Loucy (cell line): ENCODE results near the gene COPS3.

Source experiments
- H2AFZ ChIP-seq: fragments of 200-600 bp; sonication (generic); 2 replicates; pipeline ENCODE4 v1.6.0; 2016; ENCODE audit warnings: antibody characterized with exemption, mild to moderate bottlenecking, low read length, moderate library complexity
- H3F3A ChIP-seq: fragments of 200-600 bp; 2 replicates; pipeline ENCODE4 v1.6.0; 2016; ENCODE audit warnings: antibody characterized with exemption, low read depth, mild to moderate bottlenecking
- H3K27me3 ChIP-seq: fragments of 200-600 bp; sonication (generic); 2 replicates; pipeline ENCODE4 v1.6.1; 2014; ENCODE audit warnings: low read length, mild to moderate bottlenecking; ENCODE audit not compliant: insufficient read depth, poor library complexity, severe bottlenecking
- H3K36me3 ChIP-seq: fragments of 200-600 bp; sonication (generic); 2 replicates; pipeline ENCODE4 v1.6.1; 2016; ENCODE audit warnings: low read length; ENCODE audit not compliant: insufficient read depth
- H3K4me1 ChIP-seq: fragments of 200-600 bp; sonication (generic); 2 replicates; pipeline ENCODE4 v1.5.1; 2014; ENCODE audit warnings: low read length, mild to moderate bottlenecking; ENCODE audit not compliant: insufficient read depth, poor library complexity, severe bottlenecking
- H3K4me2 ChIP-seq: fragments of 200-600 bp; sonication (generic); 2 replicates; pipeline ENCODE4 v1.6.0; 2014; ENCODE audit warnings: antibody characterized with exemption, low read length, low read depth, mild to moderate bottlenecking; ENCODE audit not compliant: poor library complexity, severe bottlenecking
- H3K4me3 ChIP-seq: fragments of 200-600 bp; sonication (generic); 2 replicates; pipeline ENCODE4 v1.5.1; 2014; ENCODE audit warnings: low read length, mild to moderate bottlenecking, mixed read lengths; ENCODE audit not compliant: poor library complexity, severe bottlenecking
- H3K79me2 ChIP-seq: fragments of 200-600 bp; sonication (generic); 2 replicates; pipeline ENCODE4 v1.6.1; 2014; ENCODE audit warnings: low read length; ENCODE audit not compliant: insufficient read depth
- H3K9ac ChIP-seq: fragments of 200-600 bp; sonication (generic); 2 replicates; pipeline ENCODE4 v1.6.0; 2014; ENCODE audit warnings: mild to moderate bottlenecking, low read depth, low read length, moderate library complexity; ENCODE audit not compliant: poor library complexity, severe bottlenecking
- H3K9me2 ChIP-seq: fragments of 200-600 bp; sonication (generic); replicated peaks from 2 replicates; pipeline ENCODE4 v1.6.1; 2016; ENCODE audit warnings: low read depth, low read length, mixed read lengths
- H3K9me3 ChIP-seq: fragments of 200-600 bp; sonication (generic); 2 replicates; pipeline ENCODE4 v1.6.1; 2014; ENCODE audit warnings: mild to moderate bottlenecking, antibody characterized with exemption, low read length, low read depth; ENCODE audit not compliant: insufficient read depth
- H4K20me1 ChIP-seq: fragments of 200-600 bp; sonication (generic); 2 replicates; pipeline ENCODE4 v1.6.0; 2014; ENCODE audit warnings: antibody characterized with exemption, low read length, mild to moderate bottlenecking; ENCODE audit not compliant: insufficient read depth, poor library complexity, severe bottlenecking
- CTCF ChIP-seq: fragments of 200-600 bp; sonication (generic); conservative IDR thresholded peaks from 2 replicates; pipeline ENCODE4 v1.5.1; 2014; ENCODE audit warnings: mild to moderate bottlenecking, antibody characterized with exemption, low read length
- EZH2phosphoT487 ChIP-seq: fragments of 200-600 bp; IDR thresholded peaks from 2 replicates; pipeline ENCODE4 v1.6.1; 2018; ENCODE audit warnings: antibody characterized with exemption, mild to moderate bottlenecking, moderate library complexity, borderline replicate concordance

Gene COPS3

GRCh38 chr17:17203173-17203730, 77.8 kb downstream of the COPS3 start:
- Histone ChIP-seq H2AFZ (no peak overlapping the region), H3K4me2 (peak overlapping the region; percentile 88), H3K27me3 (no peaks in the 10 kb centered on the region), H3K9ac (no peak overlapping the region), H3K4me1 (peaks cover 26% of the 10 kb centered on the region), H3K36me3 (peaks cover 6% of the 10 kb centered on the region; the same call in 1 of the 2 replicates), H3F3A (peaks cover 7% of the 10 kb centered on the region), H3K9me2 (no peaks in the 10 kb centered on the region), H3K79me2 (peaks cover 31% of the 10 kb centered on the region; the same call in 1 of the 2 replicates), H3K4me3 (no peak overlapping the region), H3K9me3 (no peaks in the 10 kb centered on the region), H4K20me1 (peaks cover 28% of the 10 kb centered on the region)
- TF ChIP-seq CTCF (no peak), EZH2phosphoT487 (no peak)

- Histone ChIP-seq H3K27me3 (no peaks in the 10 kb centered on the region), H3K36me3 (peaks cover 6% of the 10 kb centered on the region; the same call in 1 of the 2 replicates), H3K79me2 (peaks cover 31% of the 10 kb centered on the region; the same call in 1 of the 2 replicates), H3K4me2 (no peak overlapping the region), H3K4me1 (peaks cover 26% of the 10 kb centered on the region), H3K9me2 (no peaks in the 10 kb centered on the region), H3K4me3 (no peak overlapping the region), H3K9me3 (no peaks in the 10 kb centered on the region), H2AFZ (no peak overlapping the region), H3F3A (peaks cover 4% of the 10 kb centered on the region), H3K9ac (no peak overlapping the region), H4K20me1 (peaks cover 28% of the 10 kb centered on the region)
- TF ChIP-seq EZH2phosphoT487: no peak
- TF ChIP-seq CTCF: no peak
Observed at GRCh38 chr17:17201907-17202306, 79.1 kb downstream of the COPS3 start.

DNA sequence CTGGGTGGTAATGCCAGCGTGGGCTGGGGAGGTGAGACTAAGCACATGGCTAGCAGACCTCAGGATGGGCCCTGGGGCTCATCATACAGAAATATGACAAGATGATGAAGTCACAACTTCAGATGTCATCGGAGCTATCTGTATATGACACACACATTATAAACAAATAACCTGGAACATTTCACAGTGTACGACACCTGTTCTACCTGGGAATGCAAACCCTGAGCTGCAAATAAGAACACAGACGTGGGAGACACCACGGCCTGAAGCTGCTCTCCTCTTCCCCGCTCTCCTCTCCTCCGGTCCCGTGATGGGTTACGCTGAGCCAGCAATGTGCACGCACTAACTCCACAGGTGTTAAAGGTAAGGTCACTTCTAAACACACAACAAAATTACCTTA, 79.8 kb downstream of the COPS3 start:
- no peaks in the 10 kb centered on the region for H3K27me3 ChIP-seq
- no peaks in the 10 kb centered on the region for H3F3A ChIP-seq
- no peak overlapping the region for H2AFZ ChIP-seq
- H4K20me1 ChIP-seq: peaks cover 28% of the 10 kb centered on the region
- no peaks in the 10 kb centered on the region for H3K9me3 ChIP-seq
- peaks cover 26% of the 10 kb centered on the region for H3K4me1 ChIP-seq
- H3K4me2 ChIP-seq: no peak overlapping the region
- H3K79me2 ChIP-seq: peaks cover 31% of the 10 kb centered on the region; the same call in 1 of the 2 replicates
- H3K9me2 ChIP-seq: no peaks in the 10 kb centered on the region
- TF ChIP-seq CTCF: no peak
- TF ChIP-seq EZH2phosphoT487: no peak
- no peak overlapping the region for H3K9ac ChIP-seq
- no peak overlapping the region for H3K4me3 ChIP-seq
- peaks cover 6% of the 10 kb centered on the region; the same call in 1 of the 2 replicates for H3K36me3 ChIP-seq
